Spinal cord (tissue), 10 donors: ENCODE measurements around the gene DNMT1. TPM values are rescaled to one million over a fixed set of nuclear protein-coding genes. Genes with fewer than 3 reads are reported as not detected.
A peak's percentile ranks its signal among the peaks of the same experiment; 100 is the strongest.
"Not testable (repeated sequence)": the region's sequence is repeated elsewhere in the genome, so short reads cannot be mapped to it uniquely, and the experiment has no call there.

Experiments
- DNase-seq, 6 donors: peaks; one replicate each; pipeline versions ENCODE4 v3.0.0 to v3.0.0-alpha.2; 2013 to 2015; ENCODE audit warnings: low spot score in 6 of 6, low read depth in 4 of 6
- H3K27ac ChIP-seq: one replicate; pipeline ENCODE4 v1.5.1; 2013; ENCODE audit warnings: low read depth, low read length, control low read depth
- H3K27me3 ChIP-seq: one replicate; pipeline ENCODE4 v1.6.1; 2013; ENCODE audit warnings: low read length; ENCODE audit not compliant: control insufficient read depth, insufficient read depth
- H3K36me3 ChIP-seq: one replicate; pipeline ENCODE4 v1.6.1; 2013; ENCODE audit warnings: low read length; ENCODE audit not compliant: control insufficient read depth, insufficient read depth
- H3K4me1 ChIP-seq: one replicate; pipeline ENCODE4 v1.6.1; 2013; ENCODE audit warnings: low read length; ENCODE audit not compliant: control insufficient read depth, insufficient read depth
- H3K4me3 ChIP-seq: one replicate; pipeline ENCODE4 v1.5.1; 2013; ENCODE audit warnings: low read depth, low read length, control low read depth
- H3K9me3 ChIP-seq: one replicate; pipeline ENCODE4 v1.6.1; 2013; ENCODE audit warnings: low read length; ENCODE audit not compliant: control insufficient read depth, insufficient read depth
- WGBS: methylation state at CpG from one replicate; pipeline ENCODE4 v1.1.5; 2013; ENCODE audit warnings: missing lambda C conversion rate; ENCODE audit not compliant: insufficient coverage; 5-methylcytosine and 5-hydroxymethylcytosine counted together
- long read RNA-seq, 4 donors: transcript quantifications; one replicate each; lab custom pipeline, GENCODE V29; 2026
- polyA plus RNA-seq, 2 donors: library from polyadenylated mRNA; unstranded; fragments of 120-200 nt; gene quantifications; one replicate each; pipeline ENCODE4 v1.2.1, GENCODE V29; 2013; ENCODE audit not compliant: insufficient read length in 2 of 2
- total RNA-seq, 2 donors: library from RNA; depleted of rRNA in 1 of 2; stranded (reverse); fragments of 120-200 nt in 1 of 2; fragments of >200 nt in 1 of 2; gene quantifications; one replicate each; pipeline versions ENCODE4 v1.2.3 to v1.2.4, GENCODE V29; 2013 to 2014
- donor health status: healthy.

The DNMT1 gene
- total RNA-seq (10 to 100 TPM; 30.3 to 39.9 TPM), polyA plus RNA-seq (100 to 1,000 TPM in 1 of 2 donors, 10 to 100 TPM in 1; 96.7 to 114 TPM)
- long read RNA-seq, donor 1, partial matches to known transcripts = 17 of 19 reads
- long read RNA-seq, donor 1, other reads (novel, unspliced or antisense) = 0 of 19 reads
- long read RNA-seq, donor 2, partial matches to known transcripts = 0 of 1 reads
- long read RNA-seq, donor 2, other reads (novel, unspliced or antisense) = 0 of 1 reads
- long read RNA-seq, donor 3 = 0 reads
- long read RNA-seq, donor 4, partial matches to known transcripts = 38 of 51 reads
- long read RNA-seq, donor 4, other reads (novel, unspliced or antisense) = 11 of 51 reads

DNA sequence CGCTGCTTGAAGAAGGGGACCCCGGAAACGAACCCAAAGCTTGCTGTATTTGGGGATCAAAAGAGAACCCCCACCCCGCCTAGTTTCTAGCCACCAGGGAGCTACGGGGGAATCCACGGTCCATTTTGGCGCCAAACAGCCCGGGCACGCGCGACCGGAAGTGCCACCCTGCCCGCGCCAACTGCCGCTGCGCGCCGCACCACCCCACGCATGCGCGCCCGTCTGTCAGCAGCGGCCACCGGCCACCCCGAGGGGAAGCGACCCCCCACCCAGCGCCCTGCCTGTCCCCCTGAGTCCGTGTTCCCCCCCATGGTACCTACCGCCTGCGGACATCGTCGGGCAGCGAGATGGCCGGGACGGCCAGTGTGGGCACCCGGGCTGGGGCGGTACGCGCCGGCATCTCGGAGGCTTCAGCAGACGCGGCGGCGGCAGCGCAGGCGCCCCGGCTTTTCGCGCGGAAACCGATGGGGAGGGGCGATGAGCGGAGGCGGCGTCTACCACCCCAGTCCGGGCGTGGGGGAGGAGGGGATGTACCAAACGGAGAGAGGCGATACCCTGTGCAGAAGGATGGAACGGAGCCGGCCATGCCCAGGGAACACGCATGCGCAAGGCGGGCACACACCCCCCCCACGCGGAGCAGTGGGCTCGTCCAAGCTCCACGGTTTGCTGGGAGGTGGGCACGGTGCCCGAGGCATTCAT, at the start of gene DNMT1:
TSS of gene DNMT1 (minus strand) at position 454 of the 699 bp plus-strand sequence. CDS start at position 400, 54 bp downstream.
- H3K4me1 ChIP-seq = peaks cover 19% of the 10 kb centered on the region
- peak; percentile 93 to 99 (median 96) for DNase-seq
- H3K9me3 ChIP-seq = no peaks in the 10 kb centered on the region
- H3K27me3 ChIP-seq = no peaks in the 10 kb centered on the region
- under 1% methylated on average over 69 of the region's 71 CpGs for WGBS
- peaks cover 5% of the 10 kb centered on the region for H3K36me3 ChIP-seq
- H3K4me3 ChIP-seq = peak within 1 kb of the TSS; percentile 75
- H3K27ac ChIP-seq = peak within 1 kb of the TSS; percentile 78

DNA sequence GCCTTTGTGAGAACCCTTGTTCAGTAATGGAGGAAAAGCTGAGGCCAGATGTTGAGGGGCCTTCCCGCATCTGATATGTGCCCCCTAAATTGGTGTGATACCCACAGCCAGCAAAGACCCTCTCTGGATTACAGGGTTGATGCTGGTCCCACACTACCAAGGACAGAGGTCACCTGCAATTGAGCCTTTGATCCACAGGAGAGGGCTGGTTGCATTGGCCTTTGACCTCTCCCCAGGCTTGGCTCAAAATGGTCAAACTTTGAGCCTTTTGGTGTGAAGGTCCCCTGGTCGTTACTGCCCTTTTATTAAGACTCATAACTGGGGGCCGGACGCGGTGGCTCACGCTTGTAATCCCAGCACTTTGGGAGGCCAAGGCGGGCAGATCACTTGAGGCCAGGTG, 48.9 kb upstream of the DNMT1 start:
- DNase-seq = no peak
- WGBS = 88% methylated on average over 7 of the region's 7 CpGs
- H3K9me3 ChIP-seq = no peaks in the 10 kb centered on the region
- H3K4me3 ChIP-seq = no peak overlapping the region
- no peaks in the 10 kb centered on the region for H3K4me1 ChIP-seq
- H3K27ac ChIP-seq = no peak overlapping the region
- H3K36me3 ChIP-seq = peaks cover 3% of the 10 kb centered on the region
- H3K27me3 ChIP-seq = no peaks in the 10 kb centered on the region

GRCh38 chr19:10241826-10242449, 47.2 kb upstream of the DNMT1 start:
- not testable (repeated sequence) for H3K27me3 ChIP-seq, H3K9me3 ChIP-seq, H3K27ac ChIP-seq, DNase-seq, H3K4me3 ChIP-seq, H3K4me1 ChIP-seq, H3K36me3 ChIP-seq
- 98% methylated on average over 7 of the region's 11 CpGs for WGBS

DNA sequence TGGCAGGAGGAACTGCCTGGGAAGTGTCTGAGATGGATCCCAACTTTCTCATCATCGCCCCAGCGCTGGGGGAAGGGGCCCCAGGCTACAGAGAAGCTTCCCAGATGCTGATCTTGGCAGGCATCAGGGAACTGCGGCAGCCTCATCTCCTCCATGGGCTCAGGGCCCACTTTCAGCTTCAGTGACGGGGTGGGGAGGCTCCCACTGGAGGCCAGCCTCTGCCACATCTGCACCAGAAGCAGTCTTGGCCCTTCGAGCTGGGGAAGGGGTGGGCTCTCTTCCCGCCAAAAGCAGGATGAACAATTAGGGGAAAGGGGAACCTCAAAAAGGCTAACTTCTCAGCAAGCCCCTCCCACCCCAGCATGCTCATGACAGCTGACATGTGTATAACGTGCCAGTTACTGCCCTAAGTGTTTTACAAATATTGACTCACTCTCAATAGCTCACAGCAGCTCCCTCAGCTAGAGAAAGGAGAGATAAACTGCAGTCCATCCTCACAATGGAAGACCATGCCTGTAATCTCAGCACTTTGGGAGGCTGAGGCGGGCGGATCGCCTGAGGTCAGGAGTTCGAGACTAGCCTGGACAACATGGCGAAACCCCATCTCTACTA, 43.5 kb upstream of the DNMT1 start:
- Histone ChIP-seq H3K27me3 (no peaks in the 10 kb centered on the region), H3K4me1 (peaks cover 8% of the 10 kb centered on the region), H3K4me3 (no peak overlapping the region), H3K27ac (peak overlapping the region; percentile 53), H3K9me3 (no peaks in the 10 kb centered on the region), H3K36me3 (peaks cover 4% of the 10 kb centered on the region)
- WGBS = 51% methylated on average over 5 of the region's 12 CpGs
- DNase-seq = peak in 1 of 6 donors; percentile 71

GRCh38 chr19:10237702-10238101, 42.9 kb upstream of the DNMT1 start:
- Histone ChIP-seq H3K9me3 (no peaks in the 10 kb centered on the region), H3K4me3 (no peak overlapping the region), H3K27me3 (no peaks in the 10 kb centered on the region), H3K36me3 (peaks cover 4% of the 10 kb centered on the region), H3K4me1 (peaks cover 8% of the 10 kb centered on the region), H3K27ac (peak overlapping the region; percentile 53)
- 77% methylated on average over 2 of the region's 6 CpGs for WGBS
- no peak for DNase-seq

GRCh38 chr19:10235409-10235808, 40.7 kb upstream of the DNMT1 start:
- H3K4me1 ChIP-seq = peaks cover 13% of the 10 kb centered on the region
- not testable (repeated sequence) for DNase-seq, H3K9me3 ChIP-seq, H3K36me3 ChIP-seq, H3K27me3 ChIP-seq, H3K4me3 ChIP-seq
- no CpG with 5 or more reads among the region's 7 CpGs for WGBS
- H3K27ac ChIP-seq = peak overlapping the region; percentile 75

DNA sequence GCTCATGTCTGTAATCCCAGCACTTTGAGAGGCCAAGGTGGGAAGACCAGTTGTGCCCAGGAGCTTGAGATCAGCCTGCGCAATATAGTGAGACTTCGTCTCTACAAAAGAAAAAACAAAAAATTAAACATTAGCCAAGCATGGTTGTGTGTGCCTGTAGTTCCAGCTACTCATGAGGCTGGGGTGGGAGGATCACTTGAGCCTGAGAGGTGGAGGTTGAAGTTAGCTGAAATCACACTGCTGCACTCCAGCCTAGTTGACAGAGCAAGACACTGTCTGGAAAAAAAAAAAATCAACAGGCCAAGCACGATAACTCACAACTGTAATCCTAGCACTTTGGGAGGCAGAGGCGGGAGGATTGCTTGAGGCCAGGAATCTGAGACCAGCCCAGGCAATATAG, 40.2 kb upstream of the DNMT1 start:
- WGBS = no CpG with 5 or more reads among the region's 4 CpGs
- no peak overlapping the region for H3K4me3 ChIP-seq
- DNase-seq = no peak
- peaks cover 17% of the 10 kb centered on the region for H3K4me1 ChIP-seq
- no peak overlapping the region for H3K27ac ChIP-seq
- H3K27me3 ChIP-seq = no peaks in the 10 kb centered on the region
- H3K9me3 ChIP-seq = no peaks in the 10 kb centered on the region
- peaks cover 4% of the 10 kb centered on the region for H3K36me3 ChIP-seq

DNA sequence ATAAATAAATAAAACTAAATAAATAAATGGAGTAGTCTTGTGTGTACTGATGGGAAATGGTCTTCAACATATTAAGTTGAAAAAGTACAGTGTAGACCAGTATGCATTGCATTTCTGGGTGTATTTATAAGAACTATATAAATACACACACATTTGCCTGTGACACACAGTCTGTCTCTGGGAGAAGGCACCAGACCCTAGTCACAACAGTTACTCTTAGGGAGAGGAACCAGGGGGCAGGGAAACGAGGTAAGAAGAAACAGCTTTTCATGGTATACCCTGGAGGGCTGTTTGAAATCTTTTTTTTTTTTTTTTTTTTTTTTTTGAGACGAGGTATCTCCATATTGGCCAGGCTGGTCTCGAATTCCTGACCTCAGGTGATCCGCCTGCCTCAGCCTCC, 39.2 kb upstream of the DNMT1 start:
- no peaks in the 10 kb centered on the region for H3K9me3 ChIP-seq
- peaks cover 4% of the 10 kb centered on the region for H3K36me3 ChIP-seq
- peaks cover 21% of the 10 kb centered on the region for H3K4me1 ChIP-seq
- 90% methylated on average over 2 of the region's 4 CpGs for WGBS
- no peak overlapping the region for H3K27ac ChIP-seq
- no peak overlapping the region for H3K4me3 ChIP-seq
- no peak for DNase-seq
- no peaks in the 10 kb centered on the region for H3K27me3 ChIP-seq

- 67% methylated on average over 7 of the region's 8 CpGs for WGBS
- Histone ChIP-seq H3K27me3 (no peaks in the 10 kb centered on the region), H3K4me3 (peak overlapping the region; percentile 84), H3K36me3 (peaks cover 6% of the 10 kb centered on the region), H3K9me3 (no peaks in the 10 kb centered on the region), H3K4me1 (peaks cover 41% of the 10 kb centered on the region), H3K27ac (peak overlapping the region; percentile 61)
- DNase-seq = no peak
Observed at GRCh38 chr19:10231612-10232228, 37.0 kb upstream of the DNMT1 start.
